Inferior parietal cortex (tissue), 1 donor: ENCODE measurements around the gene CTNND2.

ENCODE experiments used
- DNase-seq: peaks from one replicate; pipeline ENCODE4 v3.0.0-alpha.2; 2016; ENCODE audit errors: extremely low spot score

Gene CTNND2

DNA sequence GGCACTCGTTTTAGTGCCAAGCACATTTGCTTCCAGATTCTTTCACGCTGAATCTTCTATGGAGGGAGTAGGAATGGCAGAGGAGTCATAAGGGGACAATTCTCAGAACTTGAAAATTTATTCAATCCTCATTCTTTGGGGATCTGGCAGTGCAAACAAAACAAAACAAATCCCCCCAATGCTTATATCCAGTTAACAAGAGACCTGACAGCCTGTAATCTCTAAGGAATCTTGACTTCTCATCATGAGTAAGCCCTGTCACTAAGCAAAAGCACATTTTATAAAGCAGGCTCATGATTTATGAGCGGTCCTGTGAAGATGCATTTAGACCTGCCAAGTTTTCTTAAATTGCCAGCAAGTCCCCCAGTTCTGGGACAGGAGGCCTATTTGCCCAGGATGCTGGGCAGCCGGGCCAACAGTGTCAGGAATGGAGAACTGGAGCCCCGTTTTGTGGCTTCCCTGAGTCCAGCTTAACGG lies 513.9 kb downstream of the CTNND2 start:
- DNase-seq: no peak

DNA sequence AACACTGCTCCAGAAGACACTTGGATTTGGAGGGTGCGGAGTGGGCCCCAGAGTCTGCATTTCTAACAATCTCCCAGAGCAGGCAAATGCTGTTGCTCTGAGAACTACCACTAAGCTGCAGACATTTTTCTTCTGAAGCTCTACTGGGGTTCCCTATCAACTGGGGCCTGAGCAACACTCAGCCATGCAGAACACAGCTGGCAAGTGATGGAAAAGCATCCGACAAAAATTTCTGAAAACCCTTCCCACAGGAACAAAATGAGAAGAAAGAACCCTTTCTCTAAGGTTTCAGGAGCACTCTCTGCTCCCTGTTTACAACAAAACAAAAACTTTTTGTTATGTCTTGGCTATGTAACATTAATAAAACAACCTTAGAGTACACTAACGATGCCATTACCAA lies 516.9 kb downstream of the CTNND2 start:
- no peak for DNase-seq

DNA sequence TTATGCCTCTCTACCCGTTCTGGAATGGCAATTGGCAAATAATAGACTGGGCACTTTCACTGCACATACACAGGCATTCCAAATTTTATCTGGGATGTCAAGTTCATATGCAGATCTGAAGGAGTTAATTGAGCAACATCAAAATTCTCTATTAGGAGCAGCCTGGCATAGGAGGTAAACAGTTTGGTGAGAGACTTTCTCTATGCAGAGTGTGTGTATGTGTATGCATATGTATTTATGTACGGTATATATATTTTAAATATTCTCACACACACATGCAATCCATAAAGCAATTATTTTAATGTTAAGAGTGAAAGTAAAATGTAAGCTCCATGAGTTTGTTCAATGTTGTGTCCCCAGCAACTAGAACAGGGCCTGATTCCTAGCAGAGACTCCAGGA lies 517.8 kb downstream of the CTNND2 start:
- peak; percentile 41 for DNase-seq

DNA sequence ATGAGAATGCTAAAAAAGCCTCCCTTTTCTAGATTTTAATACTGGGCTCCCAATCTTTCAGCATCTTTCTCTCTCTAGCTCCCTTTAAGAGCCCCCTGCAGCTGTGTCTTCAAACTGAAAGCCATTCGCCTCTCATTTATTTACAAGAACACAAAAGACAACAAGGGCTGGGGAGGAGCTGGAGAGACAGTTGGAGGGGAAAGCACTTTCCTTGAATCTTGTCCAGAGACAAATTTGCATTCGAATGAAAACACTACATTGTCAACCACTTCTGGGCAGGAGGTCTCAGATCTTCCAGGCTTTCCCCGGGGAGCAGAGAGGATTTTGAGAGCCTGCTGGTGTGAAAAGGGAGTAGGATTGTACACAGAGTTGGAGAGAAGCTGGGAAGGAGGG lies 518.3 kb downstream of the CTNND2 start:
- DNase-seq: peak; percentile 82

DNA sequence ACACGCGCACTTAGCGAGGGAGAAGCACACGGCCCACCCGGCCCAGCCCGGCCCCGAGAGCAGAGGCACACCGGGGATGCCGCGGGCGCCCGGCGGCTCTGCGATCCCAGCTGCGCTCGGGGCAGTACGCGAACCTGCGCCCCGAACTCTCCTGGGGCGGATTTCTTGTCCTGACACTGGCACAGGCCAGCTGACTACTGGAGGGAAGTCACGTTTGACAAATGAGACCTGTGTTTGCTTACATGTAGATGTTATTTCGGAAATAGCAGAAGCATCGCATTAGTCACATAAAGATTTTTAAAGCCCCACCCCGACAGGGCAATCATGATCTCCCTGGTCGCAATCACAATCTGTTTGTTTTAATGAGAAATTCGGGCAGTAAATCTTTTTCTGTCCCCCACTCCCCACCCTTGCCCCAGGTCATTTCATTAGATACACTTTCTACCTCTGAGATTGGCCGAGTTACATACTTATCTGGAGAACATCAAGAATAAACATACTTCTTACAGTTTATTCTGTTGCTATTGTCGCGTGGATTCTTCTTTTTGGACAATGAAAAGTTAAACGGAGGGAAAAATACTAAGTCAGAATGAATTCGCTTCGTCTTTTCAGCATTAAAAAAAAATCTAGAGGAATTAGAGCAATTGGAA lies 518.9 kb downstream of the CTNND2 start:
- DNase-seq: no peak

DNA sequence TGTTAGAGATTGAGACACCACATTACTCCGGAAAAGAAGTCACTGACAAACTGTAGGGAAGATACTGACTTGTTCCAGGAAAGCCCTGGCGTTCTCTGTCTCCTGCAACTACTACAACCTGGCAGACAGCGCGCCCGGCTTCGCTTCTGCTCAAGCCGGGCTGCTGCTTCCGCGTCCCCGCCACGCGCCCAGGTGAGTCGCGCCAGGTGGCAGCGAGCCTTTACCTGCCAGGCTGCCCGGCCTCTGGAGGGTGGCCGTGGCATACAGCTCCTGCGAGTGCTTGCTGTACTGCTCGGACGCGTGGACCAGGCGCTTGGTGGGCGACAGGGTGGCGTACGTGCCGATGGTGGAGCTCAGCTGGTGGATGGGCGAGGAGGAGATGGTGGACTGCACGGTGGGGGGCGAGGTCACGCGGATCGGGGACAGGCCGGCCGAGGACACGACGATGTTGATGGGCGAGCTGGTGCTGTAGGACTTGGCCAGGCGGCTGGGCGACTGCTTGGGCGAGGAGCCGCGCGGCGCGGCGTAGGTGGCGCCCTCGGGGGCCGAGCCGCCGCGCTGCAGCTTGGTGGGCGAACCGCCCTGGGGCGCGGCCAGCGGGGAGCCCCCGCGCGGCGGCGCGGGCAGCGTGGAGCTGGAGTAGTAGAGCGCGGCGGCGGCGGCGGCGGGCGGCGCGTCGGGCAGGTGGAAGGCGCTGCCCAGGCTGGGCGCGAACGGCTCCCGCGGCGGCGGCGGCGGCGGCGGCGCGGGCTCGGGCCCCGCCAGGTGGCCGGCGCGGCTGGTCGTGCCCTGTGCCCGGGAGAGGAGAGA lies 519.6 kb downstream of the CTNND2 start:
- DNase-seq: no peak

DNA sequence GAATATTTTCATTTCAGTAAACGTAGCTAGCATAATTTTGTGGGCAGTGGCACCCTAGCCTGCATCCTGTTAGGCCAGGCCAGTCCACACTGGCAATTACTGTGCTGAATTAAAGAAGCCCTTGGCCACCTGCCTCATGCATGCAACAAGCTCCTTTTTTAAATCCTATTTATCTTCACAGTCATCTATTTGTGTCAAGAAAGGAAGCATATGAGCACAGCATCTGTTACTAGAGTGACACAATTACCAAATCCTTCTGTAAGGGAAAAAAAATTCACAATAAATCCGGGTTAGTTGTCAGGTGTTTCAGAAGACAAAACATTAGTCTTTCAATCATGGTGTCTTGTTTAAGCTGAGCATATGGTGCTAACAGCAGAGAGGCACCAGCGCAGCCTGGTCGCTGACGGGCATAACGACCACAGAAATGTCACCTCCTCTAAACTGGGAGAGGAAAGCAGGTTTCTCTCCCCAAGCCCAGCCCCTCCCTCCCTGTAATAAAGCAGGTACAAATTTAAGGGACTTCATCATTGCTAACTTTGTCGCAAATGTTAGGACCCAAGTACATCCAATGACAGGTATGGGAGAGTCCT lies 520.6 kb downstream of the CTNND2 start:
- DNase-seq: peak; percentile 55

DNA sequence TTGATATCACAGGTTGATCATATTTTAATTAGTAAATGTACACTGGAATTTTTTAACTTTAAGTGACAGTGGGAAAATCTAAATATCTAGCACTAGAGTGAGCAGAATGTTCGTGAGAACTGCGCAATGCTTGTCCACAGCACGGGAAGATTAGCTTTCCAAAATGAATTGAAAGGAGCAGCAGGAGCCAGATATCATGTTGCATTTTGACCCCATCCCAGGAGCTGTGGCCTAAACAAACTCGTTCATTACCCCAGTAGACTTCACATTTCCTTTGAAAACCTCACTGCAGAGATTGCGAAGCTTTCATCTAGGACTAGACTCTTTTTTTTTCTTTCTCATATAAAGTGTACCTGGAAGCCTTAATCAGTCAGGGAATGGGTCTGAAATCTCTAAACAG lies 525.8 kb downstream of the CTNND2 start:
- no peak for DNase-seq

DNA sequence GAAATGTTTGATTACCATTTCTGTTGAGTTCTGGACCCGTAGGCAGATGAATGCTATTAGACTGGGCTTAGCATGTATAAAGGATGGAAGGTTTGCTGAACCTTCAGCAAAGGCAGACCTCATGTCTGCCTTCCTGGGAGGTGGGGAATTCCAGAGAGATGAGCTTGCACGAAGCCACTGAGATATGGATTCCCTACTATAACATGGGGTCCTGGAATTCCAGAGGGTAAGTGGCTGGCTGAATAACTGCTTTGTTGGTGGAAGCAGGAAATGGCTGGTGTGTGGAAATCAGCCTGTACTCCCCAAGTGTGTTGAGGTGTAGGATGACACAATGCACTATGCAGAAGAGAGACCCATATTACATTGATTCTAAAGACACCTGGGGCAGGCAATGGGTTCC lies 526.4 kb downstream of the CTNND2 start:
- DNase-seq: no peak

DNA sequence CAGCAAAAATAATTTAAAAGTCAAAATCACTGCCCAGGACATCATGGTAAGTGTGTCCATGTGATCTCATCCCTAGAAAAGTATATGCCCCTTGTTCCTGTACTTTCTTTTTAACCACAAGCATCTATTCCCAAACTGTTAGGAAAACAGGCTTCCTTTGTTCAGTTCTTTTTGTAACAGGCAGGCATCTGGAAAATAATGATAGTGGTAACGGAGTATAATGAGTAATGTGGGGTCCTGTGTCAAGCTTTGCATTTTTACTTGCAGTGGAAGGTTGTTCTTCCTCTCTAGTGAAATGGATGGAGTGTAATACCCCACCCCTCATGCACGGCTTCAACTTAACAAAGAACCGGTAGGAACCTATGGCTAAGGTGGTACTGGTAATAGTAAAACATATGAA lies 532.1 kb downstream of the CTNND2 start:
- DNase-seq: no peak

DNA sequence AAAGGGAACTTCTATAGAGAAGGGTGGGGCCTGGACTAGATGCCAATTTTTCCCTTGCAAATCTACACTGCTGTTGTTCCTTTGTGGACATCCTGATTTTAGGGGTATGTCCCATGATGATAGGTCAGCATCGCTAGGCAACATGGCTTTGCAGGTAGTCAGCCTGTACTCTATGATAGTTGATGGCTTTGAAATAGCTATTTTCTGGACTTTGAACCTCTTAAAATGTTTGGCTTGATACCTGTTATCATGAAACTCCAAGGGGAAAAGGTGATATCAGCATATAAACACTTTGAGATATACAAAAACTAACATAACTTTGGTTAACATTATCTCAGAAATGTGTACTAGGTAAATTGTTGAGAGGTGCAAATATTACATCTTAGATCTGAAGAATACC lies 533.2 kb downstream of the CTNND2 start:
- DNase-seq: no peak

DNA sequence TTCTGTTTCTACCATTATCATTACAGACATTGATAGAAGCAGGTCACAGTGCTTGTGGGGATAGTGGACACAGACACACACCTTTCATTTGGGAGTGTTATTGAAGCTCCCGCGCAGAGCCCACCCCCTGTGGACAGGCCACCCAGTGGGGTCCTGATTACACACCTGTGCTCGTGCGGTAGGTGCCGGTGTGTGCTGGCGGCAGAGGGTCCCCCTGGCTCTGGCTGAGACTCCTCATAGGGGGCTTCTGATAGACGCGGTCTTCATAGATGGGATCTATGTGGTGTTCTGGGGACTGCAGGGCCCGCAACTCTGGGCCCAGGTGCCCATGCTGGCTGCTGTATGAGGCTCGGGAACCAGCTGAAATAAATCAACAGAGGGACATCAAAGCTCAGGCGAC lies 539.7 kb downstream of the CTNND2 start:
- no peak for DNase-seq

DNA sequence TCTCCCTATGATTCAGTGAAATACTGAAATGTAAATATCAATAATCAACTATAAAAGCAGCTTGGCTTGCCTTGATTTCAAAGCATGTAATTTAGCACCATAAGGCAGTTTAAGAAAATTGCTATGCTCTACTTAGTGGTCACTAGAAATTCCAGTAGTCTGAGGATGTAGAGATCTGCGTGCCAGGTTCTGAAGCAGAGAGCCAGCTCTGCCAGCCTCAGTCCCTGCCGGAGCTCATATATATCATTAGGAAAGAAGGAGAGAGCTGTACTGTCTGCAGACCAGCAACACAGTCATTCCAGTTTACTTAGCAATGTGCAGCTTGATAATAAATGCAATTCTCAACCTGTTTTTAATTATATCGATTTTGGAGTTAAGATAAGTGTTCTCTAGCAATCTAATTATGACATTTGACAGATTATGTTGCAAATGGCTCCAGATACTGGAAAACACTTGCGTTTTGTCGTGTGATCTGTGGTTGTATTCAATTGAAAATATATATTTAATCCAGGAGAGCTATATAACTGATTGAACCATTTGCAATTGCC lies 540.5 kb downstream of the CTNND2 start:
- DNase-seq: no peak

DNA sequence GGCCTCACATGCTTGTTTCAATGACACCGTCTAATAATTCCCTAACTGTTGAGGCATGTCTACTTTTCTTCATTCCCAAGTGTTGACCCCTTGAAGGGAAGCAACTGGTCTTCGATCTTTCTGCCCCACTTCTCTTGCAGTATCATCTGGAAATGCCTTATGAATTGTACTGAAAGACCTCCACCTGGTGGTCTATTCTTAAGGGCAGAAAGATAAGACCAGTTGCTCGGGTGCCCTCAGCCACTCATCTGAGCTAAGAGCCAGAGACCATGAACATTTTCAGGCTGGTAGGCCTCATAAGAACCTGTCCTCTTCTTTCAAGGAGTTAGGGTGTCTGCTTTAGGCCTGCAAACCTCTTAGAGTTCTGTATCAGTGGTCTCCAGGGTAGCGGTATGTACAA lies 542.5 kb downstream of the CTNND2 start:
- DNase-seq: no peak

DNA sequence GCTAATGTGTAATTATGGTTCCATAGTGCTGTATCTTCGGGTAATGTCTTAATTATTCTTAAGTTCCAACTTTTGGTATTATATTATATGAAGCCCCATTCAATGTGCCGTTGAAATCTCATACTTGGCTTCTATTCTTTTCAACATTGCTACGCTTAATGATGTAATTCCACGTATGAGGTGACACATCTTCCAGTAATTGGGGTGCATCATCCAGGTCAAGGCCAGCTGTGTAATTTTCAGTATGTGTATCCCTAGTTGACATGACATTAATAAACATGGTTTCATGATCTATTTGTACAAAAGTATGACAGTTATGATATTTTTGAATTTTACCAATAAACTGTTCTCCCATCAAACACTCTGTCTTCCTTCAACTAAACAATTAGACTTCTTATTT lies 546.3 kb downstream of the CTNND2 start:
- no peak for DNase-seq

DNA sequence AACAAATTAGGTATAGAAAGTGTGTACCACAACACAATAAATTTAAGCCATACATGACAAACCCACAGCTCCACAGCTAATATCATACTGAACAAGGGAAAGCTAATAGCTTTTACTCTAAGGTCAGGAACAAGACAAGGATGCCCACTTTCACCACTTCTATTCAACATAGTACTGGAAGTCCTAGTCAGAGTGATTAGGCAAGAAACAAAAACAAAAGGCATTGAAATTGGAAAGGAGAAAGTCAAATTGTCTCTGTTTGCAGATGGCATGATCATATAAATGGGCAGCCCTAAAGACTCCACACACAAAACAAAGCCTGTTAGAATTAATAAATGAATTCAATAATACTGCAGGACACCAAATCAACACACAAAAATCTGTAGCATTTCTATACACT lies 548.8 kb downstream of the CTNND2 start:
- DNase-seq: peak; percentile 43

DNA sequence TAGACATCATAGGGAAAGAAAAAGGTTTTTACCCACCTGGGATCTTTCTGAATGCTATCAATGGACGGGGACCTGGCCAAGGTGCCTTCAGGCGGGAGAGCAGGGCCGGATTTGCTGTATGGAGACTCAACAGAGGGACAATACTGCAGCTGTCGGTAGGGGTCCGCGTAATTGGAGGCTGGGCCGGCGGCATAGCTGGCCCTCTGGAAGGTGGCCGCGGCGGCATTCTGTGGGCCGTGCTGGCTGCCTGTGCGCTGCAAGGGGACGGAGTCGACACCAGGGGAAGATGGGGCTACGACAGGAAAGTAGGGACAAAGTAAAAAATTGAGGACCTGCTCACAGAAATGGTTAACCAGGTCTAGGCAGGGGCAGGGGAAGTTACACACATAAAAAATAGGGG lies 557.9 kb downstream of the CTNND2 start:
- no peak for DNase-seq

DNA sequence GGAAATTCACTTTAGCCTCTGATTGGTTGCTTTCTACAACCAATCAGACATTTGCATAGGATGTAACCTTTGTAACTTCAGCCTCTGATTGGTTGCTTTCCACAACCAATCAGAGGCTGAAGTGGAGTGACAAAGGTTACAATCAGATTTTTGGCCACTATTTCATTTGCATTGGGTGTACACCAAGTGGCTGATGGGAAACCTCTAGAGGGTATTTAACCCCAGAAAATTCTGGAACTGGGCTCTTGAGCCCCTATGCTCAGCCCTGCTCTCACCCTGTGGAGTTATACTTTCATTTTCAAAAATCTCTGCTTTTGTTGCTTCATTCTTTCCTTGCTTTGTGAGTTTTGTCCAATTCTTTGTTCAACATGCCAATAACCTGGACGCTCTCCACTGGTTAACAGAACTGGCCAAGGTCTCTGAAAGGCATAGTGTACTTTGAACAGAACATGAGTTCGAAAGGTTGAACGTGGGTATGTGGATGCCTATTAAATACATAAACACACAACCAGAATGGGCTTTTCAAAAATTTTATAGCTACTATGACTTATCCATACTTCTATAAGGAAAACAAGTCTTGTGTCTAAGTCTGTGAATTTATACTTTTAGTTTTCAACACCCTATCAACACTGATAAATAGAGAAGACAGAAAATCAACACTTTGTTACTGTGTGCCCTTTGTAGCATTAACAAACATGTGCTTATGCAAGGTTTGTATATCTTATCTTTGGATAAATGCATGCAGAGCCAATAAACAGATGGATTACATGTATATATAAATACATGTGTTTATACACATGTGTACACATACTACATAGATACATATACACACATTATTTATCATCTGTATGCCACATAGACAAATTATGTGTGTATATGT lies 568.1 kb downstream of the CTNND2 start:
- no peak for DNase-seq

DNA sequence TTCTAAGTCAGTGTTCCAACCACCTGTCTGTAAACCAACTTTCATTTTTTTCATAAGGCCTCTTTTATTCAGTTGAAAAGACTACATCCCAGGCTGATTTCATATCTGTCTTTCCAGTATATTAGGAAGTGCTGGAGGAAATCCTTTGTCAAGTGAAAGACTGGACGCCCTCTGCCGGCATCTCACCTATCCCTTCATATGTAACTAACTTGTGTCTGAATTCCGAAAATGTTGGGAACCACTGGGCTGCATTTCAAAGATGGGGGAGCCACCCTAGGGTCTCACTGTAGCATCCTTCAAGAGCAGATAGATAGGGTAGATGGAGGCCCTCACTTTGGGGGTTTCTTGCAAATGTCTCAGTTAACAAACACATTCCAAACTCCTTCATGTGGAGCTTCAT lies 569.8 kb downstream of the CTNND2 start:
- no peak for DNase-seq

DNA sequence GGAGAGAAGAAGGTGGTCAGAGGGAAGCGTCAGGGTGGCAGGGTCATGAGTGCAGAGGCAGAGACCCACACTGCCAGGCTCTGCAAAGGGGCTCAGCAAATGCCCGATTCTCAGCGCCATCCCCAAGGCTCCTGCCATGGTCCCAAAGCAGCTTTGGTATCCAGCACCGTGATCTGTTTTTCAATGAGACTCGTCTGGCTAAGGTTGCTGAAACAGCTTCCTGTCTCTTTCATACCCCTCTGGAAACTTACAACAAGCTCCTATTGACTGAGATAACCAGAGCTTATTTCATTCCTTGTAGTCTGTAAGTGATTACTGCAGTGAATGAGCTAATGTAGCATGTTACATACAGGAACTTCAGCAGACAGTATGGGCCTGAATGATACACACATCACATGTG lies 574.6 kb downstream of the CTNND2 start:
- DNase-seq: no peak

DNA sequence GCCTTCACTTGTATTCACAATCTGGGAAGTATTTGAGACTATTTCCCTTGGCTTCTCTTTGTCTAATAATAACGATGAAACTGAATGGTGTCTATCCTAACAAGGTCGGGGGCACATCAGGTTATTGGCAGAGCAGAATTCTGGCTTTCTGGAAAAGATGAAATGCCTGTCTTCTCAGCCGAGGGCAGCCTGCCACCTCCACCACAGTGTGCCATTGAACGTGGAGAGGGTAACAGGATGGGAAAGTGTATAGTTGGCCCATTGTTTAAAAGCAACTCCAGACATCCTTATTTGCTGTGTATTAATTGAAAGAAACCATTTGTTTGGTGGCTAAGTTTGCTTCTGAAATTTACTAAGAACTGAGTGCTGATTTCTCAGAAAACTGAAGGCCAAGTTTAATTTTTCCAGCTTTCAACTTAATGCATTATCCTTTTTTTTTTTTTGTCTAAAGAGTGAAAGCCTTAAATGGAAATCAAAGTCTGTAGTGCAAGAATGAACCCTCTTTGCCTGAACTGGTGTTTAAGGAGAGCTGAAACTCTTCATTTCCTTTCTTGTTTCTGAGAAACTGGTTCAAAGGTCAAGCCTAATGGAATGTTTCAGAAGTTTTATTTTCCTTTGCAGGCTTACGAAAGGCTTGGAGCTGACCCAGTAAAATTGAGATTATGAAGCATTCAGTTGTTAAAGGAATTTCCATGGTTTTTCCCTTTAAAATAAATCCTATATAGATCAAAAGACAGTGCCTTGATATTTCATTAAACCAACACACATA lies 579.5 kb downstream of the CTNND2 start:
- no peak for DNase-seq
